ENCODE data around the gene FFAR4.
"Not testable (repeated sequence)": the region's sequence is repeated elsewhere in the genome, so short reads cannot be mapped to it uniquely, and the experiment has no call there.

Gene FFAR4

DNA sequence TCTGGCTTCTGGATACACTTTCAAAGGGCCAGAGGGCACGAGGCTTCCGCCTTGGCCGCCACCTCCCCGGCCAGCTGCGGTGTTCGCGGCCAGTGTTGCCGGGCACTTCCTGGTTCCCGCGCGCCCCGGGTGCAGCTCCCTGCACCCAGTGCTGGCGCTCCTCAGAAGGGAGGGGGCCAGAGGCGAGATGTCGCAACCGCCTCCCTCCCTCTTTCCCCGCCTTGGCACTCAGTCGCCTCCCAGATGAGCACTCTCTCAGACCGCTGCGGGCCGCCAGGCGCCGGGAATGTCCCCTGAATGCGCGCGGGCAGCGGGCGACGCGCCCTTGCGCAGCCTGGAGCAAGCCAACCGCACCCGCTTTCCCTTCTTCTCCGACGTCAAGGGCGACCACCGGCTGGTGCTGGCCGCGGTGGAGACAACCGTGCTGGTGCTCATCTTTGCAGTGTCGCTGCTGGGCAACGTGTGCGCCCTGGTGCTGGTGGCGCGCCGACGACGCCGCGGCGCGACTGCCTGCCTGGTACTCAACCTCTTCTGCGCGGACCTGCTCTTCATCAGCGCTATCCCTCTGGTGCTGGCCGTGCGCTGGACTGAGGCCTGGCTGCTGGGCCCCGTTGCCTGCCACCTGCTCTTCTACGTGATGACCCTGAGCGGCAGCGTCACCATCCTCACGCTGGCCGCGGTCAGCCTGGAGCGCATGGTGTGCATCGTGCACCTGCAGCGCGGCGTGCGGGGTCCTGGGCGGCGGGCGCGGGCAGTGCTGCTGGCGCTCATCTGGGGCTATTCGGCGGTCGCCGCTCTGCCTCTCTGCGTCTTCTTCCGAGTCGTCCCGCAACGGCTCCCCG lies at the start of gene FFAR4:
FFAR4 (plus strand) TSS at position 231 of the 842 bp plus-strand sequence; CDS start at position 287, 56 bp downstream.
- Histone ChIP-seq H3K4me1 (ENCODE audit: control insufficient read depth, insufficient read depth, low read length) (no peaks in the 10 kb centered on the region), H3K4me3 (ENCODE audit: low read depth, low read length) (peak within 1 kb of the TSS; percentile 77), H3K36me3 (ENCODE audit: control insufficient read depth, insufficient read depth, low read length) (no peaks in the 10 kb centered on the region), H3K27ac (ENCODE audit: low read depth, low read length) (no peak within 1 kb of the TSS), H3K9me3 (ENCODE audit: control insufficient read depth, insufficient read depth, low read depth, low read length) (no peaks in the 10 kb centered on the region), H3K27me3 (ENCODE audit: control insufficient read depth, insufficient read depth, low read length) (peaks cover 92% of the 10 kb centered on the region), H3K9ac (ENCODE audit: low read length) (no peak within 1 kb of the TSS)

DNA sequence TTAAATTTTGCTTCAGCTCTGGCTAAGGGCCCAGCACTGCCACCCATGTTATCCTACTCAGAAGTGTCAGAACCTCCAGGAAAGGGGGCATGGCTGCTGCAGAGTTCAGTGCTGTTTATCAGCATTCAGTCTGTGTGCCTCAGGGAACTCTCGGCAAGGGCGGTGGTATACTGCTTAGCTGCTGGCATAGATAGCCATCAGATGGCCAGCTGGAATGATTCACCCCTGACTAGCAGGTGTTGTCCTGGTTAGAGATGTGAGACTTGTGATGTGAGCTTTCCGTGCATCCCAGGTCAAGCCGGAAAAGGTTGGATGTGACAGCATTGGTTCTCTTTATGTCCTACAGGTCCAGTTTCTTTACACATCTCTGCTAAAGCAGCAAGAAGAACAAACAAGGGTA lies 47.9 kb upstream of the FFAR4 start:
- Histone ChIP-seq H3K36me3 (ENCODE audit: control insufficient read depth, insufficient read depth, low read length) (peaks cover 78% of the 10 kb centered on the region), H3K9ac (ENCODE audit: low read length) (no peak overlapping the region)

DNA sequence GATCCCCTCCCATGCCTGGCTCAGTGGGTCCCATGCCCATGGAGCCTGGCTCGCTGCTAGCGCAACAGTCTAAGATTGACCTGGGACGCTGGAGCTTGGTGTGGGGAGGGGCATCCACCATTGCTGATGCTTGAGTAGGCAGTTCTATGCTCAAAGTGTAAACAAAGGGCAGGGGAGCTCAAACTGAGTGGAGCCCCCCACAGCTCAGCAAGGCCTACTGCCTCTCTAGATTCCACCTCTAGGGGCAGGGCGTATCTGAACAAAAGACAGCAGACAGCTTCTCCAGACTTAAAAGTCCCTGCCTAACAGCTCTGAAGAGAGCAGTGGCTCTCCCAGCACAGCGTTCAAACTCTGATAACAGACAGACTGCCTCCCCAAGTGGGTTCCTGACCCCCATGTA lies 31.2 kb upstream of the FFAR4 start:
- Histone ChIP-seq H3K27me3 (ENCODE audit: control insufficient read depth, insufficient read depth, low read length) (no peaks in the 10 kb centered on the region), H3K27ac (ENCODE audit: low read depth, low read length) (no peak overlapping the region), H3K9ac (ENCODE audit: low read length) (no peak overlapping the region), H3K4me1 (ENCODE audit: control insufficient read depth, insufficient read depth, low read length) (no peaks in the 10 kb centered on the region), H3K9me3 (ENCODE audit: control insufficient read depth, insufficient read depth, low read depth, low read length) (no peaks in the 10 kb centered on the region), H3K4me3 (ENCODE audit: low read depth, low read length) (no peak overlapping the region), H3K36me3 (ENCODE audit: control insufficient read depth, insufficient read depth, low read length) (no peaks in the 10 kb centered on the region)

More for the DNA sequence above, 47.9 kb upstream of the FFAR4 start:
- Histone ChIP-seq H3K4me3 (ENCODE audit: low read depth, low read length) (no peak overlapping the region), H3K27me3 (ENCODE audit: control insufficient read depth, insufficient read depth, low read length) (no peaks in the 10 kb centered on the region), H3K27ac (ENCODE audit: low read depth, low read length) (no peak overlapping the region), H3K9me3 (ENCODE audit: control insufficient read depth, insufficient read depth, low read depth, low read length) (peaks cover 21% of the 10 kb centered on the region), H3K4me1 (ENCODE audit: control insufficient read depth, insufficient read depth, low read length) (no peaks in the 10 kb centered on the region)

DNA sequence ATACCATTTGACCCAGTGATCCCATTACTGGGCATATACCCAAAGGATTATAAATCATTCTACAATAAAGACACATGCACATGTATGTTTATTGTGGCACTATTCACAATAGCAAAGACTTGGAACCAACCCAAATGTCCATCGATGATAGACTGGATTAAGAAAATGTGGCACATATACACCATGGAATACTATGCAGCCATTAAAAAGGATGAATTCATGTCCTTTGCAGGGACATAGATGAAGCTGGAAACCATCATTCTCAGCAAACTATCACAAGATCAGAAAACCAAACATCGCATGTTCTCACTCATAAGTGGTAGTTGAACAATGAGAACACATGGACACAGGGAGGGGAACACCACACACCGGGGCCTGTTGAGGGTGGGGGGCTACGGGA lies 25.6 kb upstream of the FFAR4 start:
- not testable (repeated sequence) for H3K27me3 ChIP-seq (ENCODE audit: control insufficient read depth, insufficient read depth, low read length); H3K9me3 ChIP-seq (ENCODE audit: control insufficient read depth, insufficient read depth, low read depth, low read length); H3K27ac ChIP-seq (ENCODE audit: low read depth, low read length); H3K4me3 ChIP-seq (ENCODE audit: low read depth, low read length); H3K4me1 ChIP-seq (ENCODE audit: control insufficient read depth, insufficient read depth, low read length); H3K36me3 ChIP-seq (ENCODE audit: control insufficient read depth, insufficient read depth, low read length); H3K9ac ChIP-seq (ENCODE audit: low read length)

DNA sequence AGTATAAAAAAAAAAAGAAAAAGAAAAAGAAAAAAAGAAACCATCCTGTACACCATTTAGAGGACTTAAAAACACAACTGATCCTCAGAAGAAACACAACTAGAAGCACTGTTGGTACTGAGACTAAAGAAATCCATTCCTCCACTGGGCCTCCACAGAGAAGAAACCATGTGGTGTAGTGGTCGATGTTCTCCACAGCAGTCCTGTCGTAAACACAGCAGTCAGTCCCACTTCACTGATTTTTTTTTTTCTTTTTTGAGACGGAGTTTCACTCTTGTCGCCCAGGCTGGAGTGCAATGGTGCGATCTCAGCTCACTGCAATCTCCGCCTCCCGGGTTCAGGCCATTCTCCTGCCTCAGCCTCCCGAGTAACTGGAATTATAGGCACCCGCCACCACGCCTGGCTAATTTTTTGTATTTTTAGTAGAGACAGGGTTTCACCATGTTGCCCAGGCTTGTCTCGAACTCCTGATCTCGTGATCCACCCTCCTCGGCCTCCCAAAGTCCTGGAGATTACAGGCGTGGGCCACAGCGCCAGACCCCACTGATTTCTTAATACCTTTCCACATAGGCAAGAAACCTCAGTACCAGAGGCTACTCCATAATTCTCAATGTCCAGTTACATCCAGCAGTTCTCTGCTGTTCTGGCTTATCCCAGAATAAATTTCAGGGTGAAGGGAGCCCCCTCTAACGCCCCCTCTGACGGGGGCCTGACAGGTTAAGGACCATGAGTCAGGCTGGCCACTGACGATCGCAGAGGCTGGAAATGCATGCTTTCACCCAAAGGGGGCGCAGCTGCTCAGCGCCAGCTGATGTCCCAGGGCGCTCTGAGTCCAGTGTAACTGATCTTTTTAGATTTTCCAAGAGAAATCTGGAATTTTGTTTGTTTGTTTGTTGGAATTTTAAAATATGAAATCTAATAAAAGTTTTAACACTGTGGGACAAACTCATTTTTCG lies 24.8 kb upstream of the FFAR4 start:
- no peaks in the 10 kb centered on the region for H3K9me3 ChIP-seq (ENCODE audit: control insufficient read depth, insufficient read depth, low read depth, low read length)
- no peak overlapping the region for H3K27ac ChIP-seq (ENCODE audit: low read depth, low read length)
- H3K27me3 ChIP-seq (ENCODE audit: control insufficient read depth, insufficient read depth, low read length), result peaks cover 8% of the 10 kb centered on the region; the same call in 1 of the 2 replicates
- peaks cover 5% of the 10 kb centered on the region; the same call in 1 of the 2 replicates for H3K4me1 ChIP-seq (ENCODE audit: control insufficient read depth, insufficient read depth, low read length)
- no peak overlapping the region for H3K9ac ChIP-seq (ENCODE audit: low read length)
- H3K4me3 ChIP-seq (ENCODE audit: low read depth, low read length), result no peak overlapping the region
- no peaks in the 10 kb centered on the region for H3K36me3 ChIP-seq (ENCODE audit: control insufficient read depth, insufficient read depth, low read length)

DNA sequence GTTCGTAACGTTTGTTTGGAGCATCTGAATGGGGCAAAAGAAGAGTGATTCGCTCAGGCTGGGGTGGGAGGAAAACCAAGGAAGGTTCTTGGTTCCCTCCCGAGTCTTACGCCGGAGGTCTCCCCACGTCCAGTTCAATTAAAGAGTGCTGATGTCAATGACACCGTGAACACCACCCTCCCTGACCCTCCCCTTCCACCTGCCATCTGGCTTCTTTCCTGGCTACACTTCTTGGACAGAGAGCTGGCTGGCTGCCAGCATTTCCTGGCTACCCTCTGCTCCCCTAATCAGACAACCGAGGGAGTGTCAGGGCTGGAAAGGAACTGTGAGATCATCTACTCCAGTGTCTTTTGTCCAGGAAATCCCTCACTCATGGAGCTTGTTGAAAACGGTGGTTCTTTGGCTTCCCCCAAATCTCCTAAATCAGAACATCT lies 24.1 kb upstream of the FFAR4 start:
- Histone ChIP-seq H3K27ac (ENCODE audit: low read depth, low read length) (no peak overlapping the region), H3K27me3 (ENCODE audit: control insufficient read depth, insufficient read depth, low read length) (peaks cover 8% of the 10 kb centered on the region; the same call in 1 of the 2 replicates), H3K9ac (ENCODE audit: low read length) (no peak overlapping the region), H3K36me3 (ENCODE audit: control insufficient read depth, insufficient read depth, low read length) (no peaks in the 10 kb centered on the region), H3K4me1 (ENCODE audit: control insufficient read depth, insufficient read depth, low read length) (peaks cover 5% of the 10 kb centered on the region; the same call in 1 of the 2 replicates), H3K4me3 (ENCODE audit: low read depth, low read length) (no peak overlapping the region), H3K9me3 (ENCODE audit: control insufficient read depth, insufficient read depth, low read depth, low read length) (no peaks in the 10 kb centered on the region)

DNA sequence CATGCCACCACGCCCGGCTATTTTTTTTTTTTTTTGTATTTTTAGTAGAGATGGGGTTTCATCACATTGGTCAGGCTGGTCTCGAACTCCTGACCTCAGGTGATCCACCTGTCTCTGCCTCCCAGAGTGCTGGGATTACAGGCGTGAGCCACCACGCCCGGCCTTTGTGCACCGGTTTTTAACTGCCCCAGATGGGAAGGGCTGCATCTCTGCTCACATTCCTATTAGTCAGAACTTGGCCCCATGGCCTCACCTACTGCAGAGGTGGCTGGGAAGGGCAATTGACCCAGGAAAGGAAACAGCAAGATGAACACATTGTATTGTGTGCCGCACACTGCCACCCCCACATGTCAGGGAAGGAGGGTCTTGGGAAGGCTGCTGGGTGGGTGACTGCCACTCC lies 19.5 kb upstream of the FFAR4 start:
- not testable (repeated sequence) for H3K4me3 ChIP-seq (ENCODE audit: low read depth, low read length); H3K9ac ChIP-seq (ENCODE audit: low read length); H3K9me3 ChIP-seq (ENCODE audit: control insufficient read depth, insufficient read depth, low read depth, low read length); H3K4me1 ChIP-seq (ENCODE audit: control insufficient read depth, insufficient read depth, low read length); H3K27ac ChIP-seq (ENCODE audit: low read depth, low read length); H3K27me3 ChIP-seq (ENCODE audit: control insufficient read depth, insufficient read depth, low read length); H3K36me3 ChIP-seq (ENCODE audit: control insufficient read depth, insufficient read depth, low read length)

DNA sequence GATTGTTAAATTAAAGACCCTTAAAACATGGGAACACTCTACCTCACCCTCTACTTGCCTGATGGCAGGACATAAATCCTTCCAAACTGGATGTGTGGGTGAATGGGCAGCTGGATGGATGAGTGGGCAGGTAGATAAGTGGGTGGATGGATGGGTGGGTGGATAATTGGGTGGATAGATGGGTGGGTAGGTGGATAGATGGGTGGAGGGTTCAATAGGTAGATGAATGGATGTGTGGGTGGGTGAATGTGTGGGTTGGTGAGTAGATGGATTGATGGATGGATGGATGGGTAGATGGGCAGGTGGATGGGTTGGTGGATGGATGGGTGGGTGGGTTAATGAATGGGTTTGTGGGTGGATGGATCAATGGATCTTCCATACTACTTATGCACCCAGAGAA lies 18.9 kb upstream of the FFAR4 start:
- H3K4me3 ChIP-seq (ENCODE audit: low read depth, low read length), result no peak overlapping the region
- peaks cover 3% of the 10 kb centered on the region; the same call in 1 of the 2 replicates for H3K27me3 ChIP-seq (ENCODE audit: control insufficient read depth, insufficient read depth, low read length)
- H3K9me3 ChIP-seq (ENCODE audit: control insufficient read depth, insufficient read depth, low read depth, low read length), result no peaks in the 10 kb centered on the region
- H3K9ac ChIP-seq (ENCODE audit: low read length), result no peak overlapping the region
- H3K4me1 ChIP-seq (ENCODE audit: control insufficient read depth, insufficient read depth, low read length), result peaks cover under 1% of the 10 kb centered on the region; the same call in 1 of the 2 replicates
- H3K27ac ChIP-seq (ENCODE audit: low read depth, low read length), result no peak overlapping the region
- no peaks in the 10 kb centered on the region for H3K36me3 ChIP-seq (ENCODE audit: control insufficient read depth, insufficient read depth, low read length)

DNA sequence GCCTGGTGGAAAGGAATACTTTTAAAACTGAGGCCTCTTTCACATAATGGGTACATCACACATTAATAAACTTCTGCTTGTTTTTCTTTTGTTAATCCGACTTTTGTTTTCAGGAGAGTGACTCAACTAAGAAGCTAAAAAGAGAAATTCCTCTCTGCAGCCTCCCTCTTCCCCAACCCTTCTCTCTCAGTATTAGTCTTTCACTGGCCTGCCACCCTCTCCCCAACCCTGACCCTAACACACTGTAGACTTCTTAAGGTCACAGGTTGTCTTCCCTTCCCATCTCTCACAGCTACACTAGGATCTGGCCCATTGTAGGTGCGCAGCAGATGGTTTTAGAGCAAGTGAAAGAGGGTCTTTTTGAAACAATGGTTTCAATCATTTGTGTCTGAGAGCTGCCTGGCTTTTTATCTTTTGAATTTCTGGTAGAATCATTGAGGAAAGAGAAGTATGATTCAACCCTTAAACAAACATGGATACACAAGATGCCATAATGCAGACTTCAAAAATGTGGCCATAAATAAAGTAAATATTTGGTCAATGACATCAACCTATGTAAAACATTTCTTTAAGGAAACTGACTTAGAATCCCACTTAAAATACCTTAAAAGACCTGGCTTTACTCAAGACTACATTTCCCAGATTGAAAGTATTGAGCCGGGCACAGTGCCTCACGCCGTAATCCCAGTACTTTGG lies 17.9 kb upstream of the FFAR4 start:
- no peaks in the 10 kb centered on the region for H3K36me3 ChIP-seq (ENCODE audit: control insufficient read depth, insufficient read depth, low read length)
- no peaks in the 10 kb centered on the region for H3K9me3 ChIP-seq (ENCODE audit: control insufficient read depth, insufficient read depth, low read depth, low read length)
- no peaks in the 10 kb centered on the region for H3K27me3 ChIP-seq (ENCODE audit: control insufficient read depth, insufficient read depth, low read length)
- no peak overlapping the region for H3K4me3 ChIP-seq (ENCODE audit: low read depth, low read length)
- no peak overlapping the region for H3K27ac ChIP-seq (ENCODE audit: low read depth, low read length)
- H3K9ac ChIP-seq (ENCODE audit: low read length), result no peak overlapping the region
- no peaks in the 10 kb centered on the region for H3K4me1 ChIP-seq (ENCODE audit: control insufficient read depth, insufficient read depth, low read length)

DNA sequence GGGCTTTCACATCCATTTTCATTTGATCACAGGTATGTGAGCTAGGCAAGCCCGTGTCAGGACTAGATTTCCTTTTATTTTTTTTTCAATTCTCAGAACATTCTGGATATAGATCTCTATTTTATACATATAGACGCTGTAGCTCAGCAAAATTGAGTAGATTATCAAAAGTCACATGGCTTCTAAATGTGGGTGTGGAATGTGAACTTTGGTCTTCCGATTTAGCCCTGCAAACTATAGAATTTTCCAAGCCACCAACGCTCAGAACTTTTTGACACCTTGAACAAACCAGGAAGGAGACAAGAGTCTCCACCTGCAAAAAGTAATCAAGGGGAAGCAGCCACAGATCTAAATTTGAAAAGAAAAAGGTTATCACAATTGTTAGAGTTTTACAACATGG lies 15.9 kb upstream of the FFAR4 start:
- Histone ChIP-seq H3K9ac (ENCODE audit: low read length) (no peak overlapping the region), H3K27ac (ENCODE audit: low read depth, low read length) (no peak overlapping the region), H3K4me1 (ENCODE audit: control insufficient read depth, insufficient read depth, low read length) (peaks cover 5% of the 10 kb centered on the region; the same call in 1 of the 2 replicates), H3K4me3 (ENCODE audit: low read depth, low read length) (no peak overlapping the region), H3K9me3 (ENCODE audit: control insufficient read depth, insufficient read depth, low read depth, low read length) (no peaks in the 10 kb centered on the region), H3K36me3 (ENCODE audit: control insufficient read depth, insufficient read depth, low read length) (no peaks in the 10 kb centered on the region), H3K27me3 (ENCODE audit: control insufficient read depth, insufficient read depth, low read length) (no peaks in the 10 kb centered on the region)

Data from HUES6 (cell line).